ENCODE results near the gene GLG1.

GLG1 gene

DNA sequence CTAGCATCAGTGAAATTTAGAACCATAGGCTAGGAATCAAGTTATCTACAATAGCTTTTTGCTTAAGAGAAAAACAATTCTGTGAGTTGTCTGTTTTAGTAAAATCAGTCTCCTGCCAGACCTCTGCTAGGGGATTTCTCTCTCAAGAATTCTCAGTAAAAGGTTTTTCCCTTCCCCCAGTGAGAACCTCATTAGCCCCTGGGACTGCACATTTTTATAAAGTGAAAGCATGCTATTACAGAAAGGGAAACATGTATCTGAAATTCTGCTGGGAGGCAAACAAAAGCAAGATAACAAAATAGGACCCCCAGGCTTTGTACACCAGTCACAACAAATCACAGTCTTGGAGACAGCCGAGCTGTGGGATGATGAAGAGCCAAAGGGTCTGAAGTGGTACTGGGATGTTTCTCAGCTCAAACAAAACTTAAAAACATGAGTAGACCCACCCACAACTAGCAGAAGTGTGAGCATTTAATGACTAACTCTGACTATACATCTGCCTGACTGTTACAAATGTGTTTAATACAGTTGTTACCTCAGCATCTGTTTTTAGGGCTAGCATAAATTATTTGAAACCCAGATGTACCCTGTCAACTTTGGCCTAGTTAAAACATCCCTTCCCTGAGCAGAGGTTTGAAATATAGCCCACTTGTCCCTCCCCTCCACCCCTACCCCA lies 20.0 kb upstream of the GLG1 start:
- Histone ChIP-seq H3K9me3 (no peaks in the 10 kb centered on the region), H3K4me1 (peaks cover 4% of the 10 kb centered on the region; the same call in 1 of the 2 replicates), H3K27me3 (ENCODE audit: low read depth) (no peaks in the 10 kb centered on the region), H3K36me3 (replicated peaks) (peaks cover 96% of the 10 kb centered on the region), H3K4me3 (no peak overlapping the region)
- in situ Hi-C loops (cut with MboI; ENCODE audit: low sequenced_read_pairs), result no loop called here
- no peak for DNase-seq (ENCODE audit: low spot score in 2 of 2)

DNA sequence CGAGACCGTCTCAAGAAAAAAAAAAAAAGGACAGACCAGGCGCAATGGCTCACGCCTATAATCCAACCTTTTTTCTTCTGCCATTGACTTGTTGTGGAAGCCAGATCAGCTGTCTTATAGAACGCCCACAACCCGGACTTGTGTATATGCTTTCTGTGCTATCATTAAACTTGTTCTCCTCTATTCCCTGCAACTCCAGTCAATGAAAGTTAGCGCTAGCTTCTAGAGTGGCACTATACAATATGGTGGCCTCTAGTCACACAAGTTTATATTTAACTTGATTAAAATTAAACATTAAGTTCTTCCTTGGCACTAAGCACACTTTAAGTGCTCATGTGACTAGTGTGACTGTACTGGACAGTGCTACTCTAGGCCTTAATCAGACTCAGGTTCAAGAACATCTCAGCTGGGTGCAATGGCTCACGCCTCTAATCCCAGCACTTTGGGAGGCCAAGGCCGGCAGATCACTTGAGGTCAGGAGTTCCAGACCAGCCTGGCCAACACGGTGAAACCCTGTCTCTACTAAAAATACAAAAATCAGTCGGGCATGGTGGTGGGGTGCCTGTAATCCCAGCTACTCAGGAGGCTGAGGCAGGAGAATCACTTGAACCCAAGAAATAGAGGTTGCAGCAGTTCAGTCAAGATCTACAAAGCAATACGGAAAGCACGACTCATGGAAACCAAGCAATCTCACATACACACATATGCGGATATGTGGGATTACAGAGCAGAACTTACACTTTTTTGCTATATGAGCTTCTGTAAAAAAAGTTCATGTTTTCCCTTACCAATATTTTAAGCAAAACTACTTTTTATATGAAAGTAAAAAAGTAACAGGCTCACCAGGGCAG lies 18.8 kb upstream of the GLG1 start:
- Histone ChIP-seq H3K4me3 (no peak overlapping the region), H3K4me1 (no peaks in the 10 kb centered on the region; the same call in 1 of the 2 replicates), H3K9me3 (no peaks in the 10 kb centered on the region), H3K36me3 (replicated peaks) (peaks cover 93% of the 10 kb centered on the region), H3K27me3 (ENCODE audit: low read depth) (no peaks in the 10 kb centered on the region)
- in situ Hi-C loops (cut with MboI; ENCODE audit: low sequenced_read_pairs), result no loop called here
- DNase-seq (ENCODE audit: low spot score in 2 of 2), result no peak

DNA sequence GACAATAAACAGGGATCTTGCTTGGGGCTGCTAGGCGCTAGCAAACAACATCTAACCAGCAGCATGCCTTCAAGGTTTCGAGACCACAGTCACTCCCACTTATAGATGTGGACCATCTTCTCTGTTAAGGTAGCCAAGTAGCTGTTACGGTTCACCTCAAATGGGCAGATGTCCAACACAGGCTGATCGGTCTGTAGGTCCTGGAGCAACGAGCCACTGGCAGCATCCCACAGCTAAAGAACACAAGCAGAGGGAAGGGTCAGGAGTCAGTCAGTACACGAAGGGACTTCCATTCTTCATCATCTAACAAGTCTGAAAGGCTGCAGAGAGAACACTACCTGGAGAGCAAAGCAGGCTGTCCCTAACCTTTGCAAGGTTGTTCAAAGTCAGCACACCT lies 16.9 kb upstream of the GLG1 start:
- H3K36me3 ChIP-seq (replicated peaks), result peaks cover 80% of the 10 kb centered on the region
- no peak overlapping the region for H3K4me3 ChIP-seq
- H3K27me3 ChIP-seq (ENCODE audit: low read depth), result no peaks in the 10 kb centered on the region
- no peaks in the 10 kb centered on the region for H3K9me3 ChIP-seq
- no peaks in the 10 kb centered on the region for H3K4me1 ChIP-seq
- in situ Hi-C loops (cut with MboI; ENCODE audit: low sequenced_read_pairs), result no loop called here
- no peak for DNase-seq (ENCODE audit: low spot score in 2 of 2)

DNA sequence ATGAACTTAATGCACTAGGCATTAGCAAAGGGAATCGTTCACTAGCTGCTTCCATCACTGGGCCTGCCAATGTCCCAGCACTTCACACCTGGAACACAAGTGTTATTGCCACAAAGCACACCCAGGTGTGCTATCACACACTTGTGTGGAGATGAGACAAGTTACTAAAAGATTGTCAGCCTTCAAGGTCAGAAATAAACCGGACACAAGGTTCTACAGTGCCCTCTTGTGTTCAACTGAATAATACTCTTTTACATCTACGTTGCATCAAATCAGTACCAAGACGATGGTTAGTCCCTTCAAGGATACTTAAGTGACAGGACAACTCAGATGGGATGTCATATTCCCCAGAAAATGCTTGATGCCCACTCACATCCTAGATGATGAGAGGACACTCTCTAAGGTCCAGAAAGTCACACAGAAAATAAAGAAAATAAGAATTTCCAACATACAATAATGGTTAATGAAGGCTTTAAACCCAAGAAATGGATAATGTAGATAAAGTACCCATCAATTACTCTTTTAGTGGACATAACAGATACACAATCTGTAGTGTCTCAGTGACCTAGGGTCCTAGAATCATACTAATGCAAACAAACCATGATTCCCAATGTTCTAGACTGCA lies 16.4 kb upstream of the GLG1 start:
- DNase-seq (ENCODE audit: low spot score in 2 of 2), result peak in 1 of 2 experiments; percentile 45
- Histone ChIP-seq H3K9me3 (no peaks in the 10 kb centered on the region), H3K36me3 (replicated peaks) (peaks cover 75% of the 10 kb centered on the region), H3K27me3 (ENCODE audit: low read depth) (no peaks in the 10 kb centered on the region), H3K4me3 (no peak overlapping the region), H3K4me1 (no peaks in the 10 kb centered on the region)
- in situ Hi-C loops (cut with MboI; ENCODE audit: low sequenced_read_pairs), result no loop called here

DNA sequence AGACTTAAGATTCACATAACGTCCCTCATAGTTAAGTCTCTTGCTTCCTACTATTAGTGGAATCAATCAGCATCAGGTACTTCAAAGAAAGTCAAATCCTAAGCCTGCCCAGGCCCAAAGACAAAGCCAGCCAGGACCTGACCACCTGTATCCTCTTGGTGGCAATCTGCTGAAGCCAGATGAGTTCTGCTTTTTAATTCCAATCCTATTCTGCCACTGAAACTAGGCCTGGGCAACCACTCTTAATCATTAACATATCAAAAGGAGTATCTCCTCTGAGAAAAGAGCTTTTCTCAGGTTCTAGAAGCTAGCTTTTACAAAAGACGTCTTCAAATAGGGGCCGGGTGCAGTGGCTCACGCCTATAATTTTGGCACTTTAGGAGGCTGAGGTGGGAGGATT lies 15.1 kb upstream of the GLG1 start:
- H3K4me3 ChIP-seq, result no peak overlapping the region
- no peaks in the 10 kb centered on the region for H3K9me3 ChIP-seq
- in situ Hi-C loops (cut with MboI; ENCODE audit: low sequenced_read_pairs), result no loop called here
- H3K36me3 ChIP-seq (replicated peaks), result peaks cover 65% of the 10 kb centered on the region
- DNase-seq (ENCODE audit: low spot score in 2 of 2), result no peak
- no peaks in the 10 kb centered on the region for H3K4me1 ChIP-seq
- H3K27me3 ChIP-seq (ENCODE audit: low read depth), result no peaks in the 10 kb centered on the region

DNA sequence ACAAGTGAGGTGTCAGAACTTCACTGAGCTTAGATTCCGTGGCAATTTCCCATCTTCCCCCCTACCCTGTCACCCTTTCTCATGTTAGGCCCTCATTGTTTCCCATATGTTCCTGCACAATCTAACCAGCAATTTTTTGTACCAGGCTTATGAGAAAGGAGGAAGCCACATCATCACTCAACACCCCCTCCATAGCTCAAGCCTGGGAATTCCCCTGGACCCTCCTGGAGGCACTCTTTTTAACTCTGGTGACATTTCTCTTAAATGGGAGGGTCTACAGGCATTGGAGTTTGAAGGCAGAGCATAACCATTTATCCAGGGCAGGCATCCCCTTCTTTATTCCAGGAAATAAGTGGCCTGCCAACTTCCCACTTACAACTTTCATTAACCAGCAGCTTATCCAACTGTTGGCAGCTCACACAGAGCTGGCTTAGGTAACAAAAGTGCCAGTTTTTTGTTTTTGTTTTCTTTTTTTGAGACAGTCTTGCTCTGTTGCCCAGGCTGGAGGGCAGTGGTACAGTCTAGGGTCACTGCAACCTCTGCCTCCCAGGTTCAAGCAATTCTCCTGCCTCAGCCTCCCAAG lies 10.4 kb upstream of the GLG1 start:
- in situ Hi-C loops (cut with MboI; ENCODE audit: low sequenced_read_pairs), result no loop called here
- Histone ChIP-seq H3K36me3 (replicated peaks) (peaks cover 22% of the 10 kb centered on the region), H3K4me1 (no peaks in the 10 kb centered on the region), H3K4me3 (no peak overlapping the region), H3K9me3 (no peaks in the 10 kb centered on the region), H3K27me3 (ENCODE audit: low read depth) (no peaks in the 10 kb centered on the region)
- no peak for DNase-seq (ENCODE audit: low spot score in 2 of 2)

DNA sequence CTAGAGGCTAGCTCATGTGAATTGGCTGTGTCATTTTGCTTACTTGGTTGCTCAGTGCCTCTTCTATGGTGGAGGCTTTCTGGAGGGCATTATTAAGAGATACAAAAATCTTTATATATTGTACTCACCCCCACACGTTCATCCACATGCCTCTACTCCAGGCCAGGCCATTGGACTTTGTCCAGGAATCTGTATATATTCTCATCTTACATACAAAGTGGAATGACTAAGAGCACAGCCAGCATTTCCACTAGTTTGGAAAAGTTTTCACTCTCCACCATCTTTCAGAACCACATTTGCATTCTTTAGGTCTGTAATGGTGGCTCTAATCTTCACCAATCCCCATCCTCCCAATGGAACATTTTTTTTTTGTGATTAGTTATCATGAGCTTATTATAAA lies 4.8 kb upstream of the GLG1 start:
- Histone ChIP-seq H3K27me3 (ENCODE audit: low read depth) (no peaks in the 10 kb centered on the region), H3K36me3 (replicated peaks) (peaks cover under 1% of the 10 kb centered on the region; the same call in 1 of the 2 replicates), H3K9me3 (no peaks in the 10 kb centered on the region), H3K4me1 (peaks cover 8% of the 10 kb centered on the region), H3K4me3 (no peak overlapping the region)
- in situ Hi-C loops (cut with MboI; ENCODE audit: low sequenced_read_pairs), result no loop called here
- DNase-seq (ENCODE audit: low spot score in 2 of 2), result no peak

DNA sequence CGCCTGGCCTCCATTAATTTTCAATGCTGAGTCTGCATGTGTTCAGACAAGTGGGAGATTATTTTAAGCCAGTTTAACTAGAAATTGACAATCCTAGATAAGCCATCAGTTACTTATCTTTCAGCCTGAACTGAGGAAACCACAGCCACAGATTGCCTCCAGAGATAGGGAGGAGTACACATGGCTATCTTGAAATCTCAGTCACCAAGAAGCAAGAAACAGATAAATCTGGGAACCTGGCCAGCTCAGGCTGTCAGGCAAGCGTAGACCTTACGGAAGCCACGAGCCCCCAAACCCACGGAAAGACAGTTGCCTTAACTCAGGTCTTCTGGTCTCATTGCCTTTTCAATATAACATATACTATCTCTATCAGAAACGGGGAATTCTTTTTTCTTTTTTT lies 2.0 kb upstream of the GLG1 start:
- in situ Hi-C loops (cut with MboI; ENCODE audit: low sequenced_read_pairs), result no loop called here
- no peaks in the 10 kb centered on the region for H3K27me3 ChIP-seq (ENCODE audit: low read depth)
- DNase-seq (ENCODE audit: low spot score in 2 of 2), result no peak

DNA sequence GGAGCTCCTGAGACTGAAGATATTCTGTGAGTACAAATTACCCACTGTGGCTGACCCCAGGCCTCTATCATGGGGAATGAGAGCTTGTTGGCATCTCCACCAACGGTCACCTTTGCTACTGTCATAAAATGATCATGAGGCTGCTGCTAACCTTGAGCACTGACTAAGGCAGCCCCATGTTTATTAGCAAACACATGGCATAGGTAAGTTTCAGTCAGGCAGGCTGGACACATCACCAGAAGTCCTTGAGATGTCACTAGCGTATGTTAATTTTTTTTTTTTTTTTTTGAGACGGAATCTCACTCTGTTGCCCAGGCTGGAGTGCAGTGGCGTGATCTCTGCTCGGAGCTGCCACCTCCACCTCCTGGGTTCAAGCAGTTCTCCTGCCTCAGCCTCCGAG lies 1.5 kb upstream of the GLG1 start:
- peaks cover 20% of the 10 kb centered on the region for H3K4me1 ChIP-seq
- in situ Hi-C loops (cut with MboI; ENCODE audit: low sequenced_read_pairs), result no loop called here

More for the DNA sequence above, 2.0 kb upstream of the GLG1 start:
- Histone ChIP-seq H3K9me3 (no peaks in the 10 kb centered on the region), H3K4me3 (no peak overlapping the region), H3K4me1 (peaks cover 20% of the 10 kb centered on the region), H3K36me3 (replicated peaks) (0 out of 2 replicates have a peak, but pooled peaks cover 3% of the 10 kb centered on the region)

DNA sequence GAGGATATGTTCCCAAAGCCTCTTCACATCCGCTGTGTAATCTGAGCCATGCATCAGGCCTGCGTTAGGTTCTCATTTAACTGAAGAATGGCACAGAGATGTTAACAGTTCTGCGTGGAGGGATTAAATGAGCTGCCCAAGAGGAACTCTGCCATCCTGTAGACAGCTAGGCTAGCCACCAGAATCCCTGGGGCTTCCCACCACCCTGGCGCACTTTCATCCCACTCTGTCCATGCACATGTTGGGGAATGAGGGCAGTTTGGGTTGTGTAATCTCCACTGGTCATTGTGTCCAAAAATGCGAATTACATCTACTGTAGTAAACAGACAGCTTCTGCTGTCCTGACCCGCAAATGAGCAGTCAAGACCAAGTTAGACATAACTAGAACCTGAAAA lies 1.0 kb upstream of the GLG1 start:
- DNase-seq (ENCODE audit: low spot score in 2 of 2), result no peak
- Histone ChIP-seq H3K9me3 (no peaks in the 10 kb centered on the region), H3K4me1 (peaks cover 20% of the 10 kb centered on the region), H3K4me3 (no peak overlapping the region), H3K27me3 (ENCODE audit: low read depth) (no peaks in the 10 kb centered on the region), H3K36me3 (replicated peaks) (0 out of 2 replicates have a peak, but pooled peaks cover 3% of the 10 kb centered on the region)
- in situ Hi-C loops (cut with MboI; ENCODE audit: low sequenced_read_pairs), result no loop called here

More for the DNA sequence above, 1.5 kb upstream of the GLG1 start:
- no peak for DNase-seq (ENCODE audit: low spot score in 2 of 2)
- Histone ChIP-seq H3K9me3 (no peaks in the 10 kb centered on the region), H3K27me3 (ENCODE audit: low read depth) (no peaks in the 10 kb centered on the region), H3K36me3 (replicated peaks) (0 out of 2 replicates have a peak, but pooled peaks cover 3% of the 10 kb centered on the region), H3K4me3 (no peak overlapping the region)

DNA sequence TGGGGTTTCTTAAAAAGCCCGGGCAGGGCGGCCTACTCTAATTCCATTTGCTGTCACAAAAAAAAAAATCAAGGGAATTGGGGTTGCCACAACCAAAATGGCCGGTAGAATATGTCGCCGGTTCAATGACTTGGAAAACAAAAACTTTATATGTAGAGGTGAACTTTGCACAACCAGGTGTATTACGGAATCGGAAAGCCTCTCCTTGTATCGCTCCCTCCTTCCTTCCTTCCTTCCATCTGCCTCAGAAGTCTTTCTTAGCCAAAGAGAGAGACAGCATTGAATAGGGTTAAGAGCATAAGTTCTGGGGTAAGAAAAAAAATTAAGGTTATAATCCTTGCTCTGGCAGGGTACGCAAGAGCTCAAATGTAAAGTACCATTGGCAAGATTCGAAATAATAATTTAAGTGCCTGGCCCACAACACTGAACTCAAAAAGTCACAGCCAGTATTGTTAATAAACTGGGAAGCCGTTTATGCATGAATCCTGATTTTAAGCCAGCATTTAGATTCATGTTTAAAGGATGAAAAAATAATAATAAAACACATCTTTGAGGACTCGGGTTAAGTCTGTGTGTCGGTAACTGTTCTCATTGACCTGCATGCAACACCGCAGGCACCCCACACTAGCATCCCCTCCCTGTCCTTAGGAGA lies 522 bp upstream of the GLG1 start:
- in situ Hi-C loops (cut with MboI; ENCODE audit: low sequenced_read_pairs), result no loop called here
- Histone ChIP-seq H3K36me3 (replicated peaks) (0 out of 2 replicates have a peak, but pooled peaks cover 3% of the 10 kb centered on the region), H3K27me3 (ENCODE audit: low read depth) (no peaks in the 10 kb centered on the region), H3K4me1 (peaks cover 20% of the 10 kb centered on the region), H3K4me3 (peak overlapping the region; percentile 92), H3K9me3 (no peaks in the 10 kb centered on the region)
- DNase-seq (ENCODE audit: low spot score in 2 of 2), result no peak

DNA sequence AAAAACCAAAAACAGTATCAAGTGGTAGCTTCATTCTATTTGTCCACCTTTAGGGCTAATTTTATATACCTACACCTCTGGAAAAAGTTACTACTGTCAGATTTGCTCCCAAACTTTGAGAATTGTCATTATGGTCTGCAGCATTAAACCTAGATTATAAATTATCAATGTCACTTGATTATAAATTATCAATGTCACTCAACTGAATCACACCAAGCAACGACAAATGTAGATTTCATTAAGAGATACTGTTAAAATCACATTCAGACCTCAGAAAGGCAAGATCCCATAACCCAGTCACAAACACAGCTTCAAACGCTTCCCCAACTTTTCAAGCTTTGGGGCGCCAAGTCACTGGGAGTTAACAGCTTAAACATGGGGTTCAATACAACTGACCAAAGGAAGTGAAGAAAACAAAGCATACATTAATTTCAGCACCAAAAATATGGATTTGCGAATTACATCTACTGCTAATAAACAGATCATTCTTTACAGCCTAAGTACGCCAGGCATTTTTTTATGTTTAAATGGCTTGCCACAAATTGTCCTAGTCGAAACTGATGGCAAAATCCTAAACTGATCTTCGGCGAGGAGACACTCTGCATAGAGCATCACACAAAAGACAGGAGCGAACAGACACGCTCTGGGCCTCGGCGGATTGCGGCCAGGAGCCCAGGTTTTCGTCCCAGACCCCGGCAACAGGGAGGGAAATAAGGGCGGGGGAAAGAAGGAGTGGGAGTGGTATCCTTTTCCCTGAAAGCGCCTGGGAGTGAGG lies 981 bp downstream of the GLG1 start:
- Histone ChIP-seq H3K36me3 (replicated peaks) (0 out of 2 replicates have a peak, but pooled peaks cover 3% of the 10 kb centered on the region), H3K4me3 (peak overlapping the region; percentile 92), H3K9me3 (no peaks in the 10 kb centered on the region), H3K4me1 (peaks cover 22% of the 10 kb centered on the region), H3K27me3 (ENCODE audit: low read depth) (no peaks in the 10 kb centered on the region)
- in situ Hi-C loops (cut with MboI; ENCODE audit: low sequenced_read_pairs), result no loop called here
- no peak for DNase-seq (ENCODE audit: low spot score in 2 of 2)

DNA sequence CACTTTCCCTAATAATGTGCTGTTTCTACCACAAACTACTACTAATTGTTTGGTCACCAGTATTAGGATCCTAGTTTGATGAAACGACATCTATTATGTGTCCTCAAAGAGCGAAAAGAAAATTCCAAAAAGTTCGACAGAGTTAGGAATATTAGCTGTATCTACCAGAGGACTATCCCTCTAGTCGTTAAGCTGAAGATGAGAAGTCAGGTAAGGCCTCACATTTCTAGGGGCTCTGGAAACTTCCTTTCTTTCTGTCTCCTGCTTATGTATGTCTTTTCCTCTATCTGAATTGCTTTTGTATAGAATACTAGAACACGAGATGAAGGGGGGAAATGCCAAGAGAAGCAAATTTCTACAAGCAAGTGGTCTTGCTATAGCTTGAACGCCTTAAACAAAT lies 1.6 kb downstream of the GLG1 start:
- no peaks in the 10 kb centered on the region for H3K27me3 ChIP-seq (ENCODE audit: low read depth)

More for the DNA sequence above, 1.6 kb downstream of the GLG1 start:
- H3K4me3 ChIP-seq, result peak overlapping the region; percentile 92
- H3K36me3 ChIP-seq (replicated peaks), result 0 out of 2 replicates have a peak, but pooled peaks cover 3% of the 10 kb centered on the region
- H3K9me3 ChIP-seq, result no peaks in the 10 kb centered on the region
- DNase-seq (ENCODE audit: low spot score in 2 of 2), result no peak
- in situ Hi-C loops (cut with MboI; ENCODE audit: low sequenced_read_pairs), result no loop called here
- H3K4me1 ChIP-seq, result peaks cover 22% of the 10 kb centered on the region
